Gastroesophageal sphincter (tissue), 3 donors: ENCODE results near the gene THBS2.
"Not testable (repeated sequence)": the region's sequence is repeated elsewhere in the genome, so short reads cannot be mapped to it uniquely, and the experiment has no call there.

Experiments used
- POLR2A ChIP-seq, 2 donors: fragments of 450-650 bp; IDR thresholded peaks; one replicate each; pipeline ENCODE4 v1.6.1; 2017; ENCODE audit warnings: antibody characterized with exemption in 2 of 2, mild to moderate bottlenecking in 2 of 2, moderate library complexity in 1 of 2
- POLR2AphosphoS5 ChIP-seq: sonication (generic); formaldehyde crosslinking; IDR thresholded peaks from one replicate; pipeline ENCODE4 v1.6.1; 2017; ENCODE audit warnings: antibody characterized with exemption
- TF ChIP-seq, protein P1 (sequence below), 4 experiments: fragments of 200-600 bp in 2 of 4; fragments of 450-650 bp in 2 of 4; sonication (generic) in 1 of 4; IDR thresholded peaks; one replicate each; pipeline ENCODE4 v1.5.1; 2017 to 2019; ENCODE audit warnings: antibody characterized with exemption in 4 of 4, mild to moderate bottlenecking in 2 of 4, moderate library complexity in 2 of 4

DNA sequence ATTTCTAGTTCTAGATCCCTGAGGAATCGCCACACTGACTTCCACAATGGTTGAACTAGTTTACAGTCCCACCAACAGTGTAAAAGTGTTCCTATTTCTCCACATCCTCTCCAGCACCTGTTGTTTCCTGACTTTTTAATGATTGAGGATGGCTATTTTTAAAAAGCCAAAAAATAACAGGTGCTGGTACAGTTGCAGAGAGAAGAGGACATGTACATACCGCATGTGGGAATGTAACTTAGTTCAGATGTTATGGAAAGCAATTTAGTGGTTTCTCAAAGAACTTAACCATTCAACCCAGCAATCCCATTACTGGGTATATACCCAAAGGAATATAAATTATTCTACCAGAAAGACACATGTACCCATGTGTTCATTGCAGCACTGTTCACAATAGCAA lies 57.4 kb downstream of the THBS2 start:
- TF ChIP-seq POLR2AphosphoS5; POLR2A (IDR thresholded peaks at IDR 0.05): not testable (repeated sequence)
- TF ChIP-seq, protein P1, sequence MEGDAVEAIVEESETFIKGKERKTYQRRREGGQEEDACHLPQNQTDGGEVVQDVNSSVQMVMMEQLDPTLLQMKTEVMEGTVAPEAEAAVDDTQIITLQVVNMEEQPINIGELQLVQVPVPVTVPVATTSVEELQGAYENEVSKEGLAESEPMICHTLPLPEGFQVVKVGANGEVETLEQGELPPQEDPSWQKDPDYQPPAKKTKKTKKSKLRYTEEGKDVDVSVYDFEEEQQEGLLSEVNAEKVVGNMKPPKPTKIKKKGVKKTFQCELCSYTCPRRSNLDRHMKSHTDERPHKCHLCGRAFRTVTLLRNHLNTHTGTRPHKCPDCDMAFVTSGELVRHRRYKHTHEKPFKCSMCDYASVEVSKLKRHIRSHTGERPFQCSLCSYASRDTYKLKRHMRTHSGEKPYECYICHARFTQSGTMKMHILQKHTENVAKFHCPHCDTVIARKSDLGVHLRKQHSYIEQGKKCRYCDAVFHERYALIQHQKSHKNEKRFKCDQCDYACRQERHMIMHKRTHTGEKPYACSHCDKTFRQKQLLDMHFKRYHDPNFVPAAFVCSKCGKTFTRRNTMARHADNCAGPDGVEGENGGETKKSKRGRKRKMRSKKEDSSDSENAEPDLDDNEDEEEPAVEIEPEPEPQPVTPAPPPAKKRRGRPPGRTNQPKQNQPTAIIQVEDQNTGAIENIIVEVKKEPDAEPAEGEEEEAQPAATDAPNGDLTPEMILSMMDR (IDR thresholded peaks at IDR 0.05): not testable (repeated sequence)
